Measurements from ENCODE around the gene SPDYE3.
"Not testable (repeated sequence)": the region's sequence is repeated elsewhere in the genome, so short reads cannot be mapped to it uniquely, and the experiment has no call there.

Gene SPDYE3

GRCh38 chr7:100307402-100307801, at the start of gene SPDYE3:
TSS of gene SPDYE3 (plus strand) at chr7:100307702. CDS start at chr7:100307886, 184 bp downstream.
- not testable (repeated sequence) for H3K27me3 Mint-ChIP-seq (ENCODE audit: low read depth, poor library complexity); H3K4me1 Mint-ChIP-seq; H3K4me3 Mint-ChIP-seq; H3K27ac Mint-ChIP-seq; H3K9me3 Mint-ChIP-seq; H3K36me3 Mint-ChIP-seq (ENCODE audit: low read depth); DNase-seq

GRCh38 chr7:100259984-100260383, 47.5 kb upstream of the SPDYE3 start:
- H3K27ac Mint-ChIP-seq; DNase-seq; H3K27me3 Mint-ChIP-seq (ENCODE audit: low read depth, poor library complexity); H3K9me3 Mint-ChIP-seq; H3K4me1 Mint-ChIP-seq; H3K4me3 Mint-ChIP-seq: not testable (repeated sequence)
- peaks cover 23% of the 10 kb centered on the region for H3K36me3 Mint-ChIP-seq (ENCODE audit: low read depth)

- H3K4me3 Mint-ChIP-seq; H3K9me3 Mint-ChIP-seq; H3K27ac Mint-ChIP-seq; DNase-seq; H3K27me3 Mint-ChIP-seq (ENCODE audit: low read depth, poor library complexity): not testable (repeated sequence)
- H3K4me1 Mint-ChIP-seq = peaks cover 17% of the 10 kb centered on the region
- H3K36me3 Mint-ChIP-seq (ENCODE audit: low read depth) = peaks cover 15% of the 10 kb centered on the region
Measured at GRCh38 chr7:100262896-100263295, 44.6 kb upstream of the SPDYE3 start.

GRCh38 chr7:100264223-100264622, 43.3 kb upstream of the SPDYE3 start:
- not testable (repeated sequence) for H3K27me3 Mint-ChIP-seq (ENCODE audit: low read depth, poor library complexity); H3K27ac Mint-ChIP-seq; DNase-seq; H3K4me3 Mint-ChIP-seq; H3K9me3 Mint-ChIP-seq
- Mint-ChIP-seq H3K36me3 (ENCODE audit: low read depth) (peaks cover 15% of the 10 kb centered on the region), H3K4me1 (peaks cover 27% of the 10 kb centered on the region)

GRCh38 chr7:100264669-100265165, 42.8 kb upstream of the SPDYE3 start:
- not testable (repeated sequence) for H3K27me3 Mint-ChIP-seq (ENCODE audit: low read depth, poor library complexity); H3K9me3 Mint-ChIP-seq; H3K4me3 Mint-ChIP-seq; H3K27ac Mint-ChIP-seq; DNase-seq
- Mint-ChIP-seq H3K36me3 (ENCODE audit: low read depth) (peaks cover 15% of the 10 kb centered on the region), H3K4me1 (peaks cover 32% of the 10 kb centered on the region)

GRCh38 chr7:100265851-100266250, 41.7 kb upstream of the SPDYE3 start:
- Mint-ChIP-seq H3K36me3 (ENCODE audit: low read depth) (peaks cover 15% of the 10 kb centered on the region), H3K27ac (peak overlapping the region; percentile 78), H3K4me1 (peaks cover 43% of the 10 kb centered on the region)
- not testable (repeated sequence) for H3K27me3 Mint-ChIP-seq (ENCODE audit: low read depth, poor library complexity); DNase-seq; H3K4me3 Mint-ChIP-seq; H3K9me3 Mint-ChIP-seq

GRCh38 chr7:100266576-100267354, 40.7 kb upstream of the SPDYE3 start:
- Mint-ChIP-seq H3K27me3 (ENCODE audit: low read depth, poor library complexity) (peaks cover 3% of the 10 kb centered on the region), H3K9me3 (no peaks in the 10 kb centered on the region), H3K4me3 (no peak overlapping the region), H3K27ac (no peak overlapping the region), H3K36me3 (ENCODE audit: low read depth) (peaks cover 15% of the 10 kb centered on the region), H3K4me1 (peaks cover 46% of the 10 kb centered on the region)
- no peak for DNase-seq
- no peak for TF ChIP-seq CTCF (IDR thresholded peaks at IDR 0.05)

GRCh38 chr7:100267648-100268047, 39.9 kb upstream of the SPDYE3 start:
- no peak for DNase-seq
- TF ChIP-seq CTCF (IDR thresholded peaks at IDR 0.05) = no peak
- Mint-ChIP-seq H3K27me3 (ENCODE audit: low read depth, poor library complexity) (peaks cover 3% of the 10 kb centered on the region), H3K36me3 (ENCODE audit: low read depth) (peaks cover 9% of the 10 kb centered on the region), H3K9me3 (no peaks in the 10 kb centered on the region), H3K27ac (no peak overlapping the region), H3K4me3 (no peak overlapping the region), H3K4me1 (peaks cover 49% of the 10 kb centered on the region)

GRCh38 chr7:100268882-100269281, 38.6 kb upstream of the SPDYE3 start:
- not testable (repeated sequence) for H3K4me3 Mint-ChIP-seq; H3K27me3 Mint-ChIP-seq (ENCODE audit: low read depth, poor library complexity); H3K27ac Mint-ChIP-seq; H3K9me3 Mint-ChIP-seq; DNase-seq; H3K36me3 Mint-ChIP-seq (ENCODE audit: low read depth)
- peaks cover 54% of the 10 kb centered on the region for H3K4me1 Mint-ChIP-seq

GRCh38 chr7:100269306-100270045, 38.0 kb upstream of the SPDYE3 start:
- not testable (repeated sequence) for H3K27me3 Mint-ChIP-seq (ENCODE audit: low read depth, poor library complexity); H3K36me3 Mint-ChIP-seq (ENCODE audit: low read depth); H3K9me3 Mint-ChIP-seq; H3K27ac Mint-ChIP-seq
- Mint-ChIP-seq H3K4me1 (peaks cover 54% of the 10 kb centered on the region), H3K4me3 (peak overlapping the region; percentile 91)
- DNase-seq = peak; percentile 50

- peak overlapping the region; percentile 85 for H3K27ac Mint-ChIP-seq
- peak; percentile 19 for DNase-seq
Measured at GRCh38 chr7:100270046-100270918, 37.2 kb upstream of the SPDYE3 start.

More at GRCh38 chr7:100270046-100270918, 37.2 kb upstream of the SPDYE3 start:
- H3K27me3 Mint-ChIP-seq (ENCODE audit: low read depth, poor library complexity); H3K9me3 Mint-ChIP-seq; H3K36me3 Mint-ChIP-seq (ENCODE audit: low read depth): not testable (repeated sequence)
- Mint-ChIP-seq H3K4me1 (peaks cover 54% of the 10 kb centered on the region), H3K4me3 (peak overlapping the region; percentile 91)

Measured in nephron progenitor cell (in vitro differentiated cells).